Measurements from ENCODE around the gene SSR4. TPM values are rescaled to one million over a fixed set of nuclear protein-coding genes. Genes with fewer than 3 reads are reported as not detected.

Gene SSR4
- total RNA-seq, result 168 and 219 TPM in 2 replicates

DNA sequence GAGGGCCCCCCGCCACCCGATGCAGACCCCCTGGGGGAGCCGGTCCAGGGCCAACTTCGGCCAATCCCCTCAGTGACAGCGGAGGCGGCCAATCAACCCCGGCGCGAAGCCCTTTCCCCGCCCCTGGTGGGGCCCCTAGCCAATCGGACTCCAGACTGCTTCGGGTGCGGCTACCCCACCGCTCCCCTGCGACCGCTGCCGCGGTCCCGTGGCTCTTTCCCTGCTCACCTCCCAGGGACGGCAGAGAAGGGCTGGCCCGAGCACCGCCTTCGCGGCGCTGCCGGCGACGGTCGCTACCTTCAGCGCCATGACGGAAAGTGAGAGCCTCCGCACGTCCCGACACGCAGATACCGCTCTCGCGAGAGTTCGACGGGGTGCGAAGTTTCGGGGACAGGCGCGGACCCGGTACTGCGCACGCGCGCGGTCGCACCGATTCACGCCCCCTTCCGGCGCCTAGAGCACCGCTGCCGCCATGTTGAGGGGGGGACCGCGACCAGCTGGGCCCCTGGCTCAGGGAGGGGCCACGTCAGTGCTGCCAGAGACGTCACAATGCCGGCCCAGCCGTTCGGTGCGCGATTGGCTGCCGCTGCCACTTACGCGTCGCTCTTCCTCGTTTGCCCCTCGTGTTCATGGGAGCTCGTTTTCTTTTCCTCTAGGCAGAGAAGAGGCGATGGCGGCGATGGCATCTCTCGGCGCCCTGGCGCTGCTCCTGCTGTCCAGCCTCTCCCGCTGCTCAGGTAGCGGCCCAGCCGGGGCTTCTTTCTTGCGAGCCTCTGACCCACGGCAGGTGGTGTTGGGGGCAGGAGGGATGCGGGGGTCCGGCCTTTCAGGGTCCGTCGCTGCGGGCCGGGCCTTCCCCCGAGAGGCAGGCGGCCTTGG lies at the start of gene SSR4, which contains the start of gene IDH3G:
Gene SSR4 (plus strand): TSS at position 651 of the 879 bp plus-strand sequence. CDS start 20 bp downstream, at position 671.
Gene IDH3G (minus strand): TSS at position 358 of the 879 bp plus-strand sequence. CDS start 49 bp downstream, at position 309.

GRCh38 chrX:153763989-153764755 lies 30.3 kb upstream of the SSR4 start, which contains the start of gene PLXNB3:
TSS of gene PLXNB3 (plus strand) at chrX:153764249. CDS start at chrX:153765536, 1,287 bp downstream.

GRCh38 chrX:153780678-153781427 lies 13.6 kb upstream of the SSR4 start, which contains the start of gene SRPK3:
TSS of gene SRPK3 (plus strand) at chrX:153781041. CDS start at chrX:153781087, 46 bp downstream.

DNA sequence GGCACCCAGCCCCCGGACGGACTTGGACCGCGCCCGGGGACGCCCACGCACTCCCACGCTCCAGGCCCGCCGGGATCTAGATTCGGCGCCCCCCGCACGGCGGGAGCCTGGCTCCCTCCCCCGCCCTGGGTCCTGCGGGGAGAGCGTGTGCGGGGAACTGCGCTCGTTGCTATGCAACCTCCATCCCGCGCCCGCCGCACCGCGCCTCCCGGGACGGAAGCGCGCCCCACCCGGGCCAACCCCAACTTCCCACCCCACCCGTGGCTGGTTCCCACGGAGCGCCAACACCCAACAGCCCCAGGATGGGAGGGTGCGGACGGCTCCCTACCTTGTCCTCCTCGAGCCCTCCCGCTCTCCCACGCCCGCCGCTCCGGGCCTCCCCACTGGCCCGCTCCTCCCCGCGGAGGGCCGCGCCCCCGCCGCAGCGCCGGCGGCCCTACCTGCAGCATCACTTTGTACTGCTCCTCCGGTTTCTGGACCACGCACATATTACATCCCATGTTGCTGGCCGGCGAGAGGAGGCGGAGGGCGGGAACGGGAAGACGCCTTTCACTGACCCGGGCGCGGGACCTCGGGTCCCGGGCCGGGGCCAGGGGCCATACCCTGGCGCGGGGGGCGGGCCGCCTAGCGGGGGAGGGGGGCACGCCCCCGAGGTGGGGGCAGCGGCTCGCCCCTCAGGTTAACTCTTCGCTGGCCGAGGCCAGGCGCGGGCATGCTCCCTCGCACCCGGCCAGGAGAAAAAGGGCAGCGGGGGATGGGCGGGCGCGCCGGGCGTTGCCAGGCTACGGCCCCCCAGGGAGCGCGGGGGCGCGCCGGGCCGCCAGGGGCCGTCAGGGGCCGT lies 35.6 kb downstream of the SSR4 start, which contains the start of gene PDZD4:
Gene PDZD4 (minus strand): TSS at position 746 of the 841 bp plus-strand sequence. CDS start 246 bp downstream, at position 500.

Other genes starting within 250 kb of the SSR4 start
- gene CCNQ, start 195.5 kb upstream of the SSR4 start, total RNA-seq, result 28.3 and 30.9 TPM in 2 replicates
- gene DUSP9, start 147.5 kb upstream of the SSR4 start, total RNA-seq, result not detected in 2 replicates
- gene PNCK, start 120.9 kb upstream of the SSR4 start, total RNA-seq, result under 0.01 and 0.06 TPM in 2 replicates
- gene SLC6A8, start 106.7 kb upstream of the SSR4 start, total RNA-seq, result 9.5 and 11.9 TPM in 2 replicates
- 171 and 208 TPM in 2 replicates for gene BCAP31, start 70.3 kb upstream of the SSR4 start, total RNA-seq
- gene ABCD1, start 69.8 kb upstream of the SSR4 start, total RNA-seq, result 13.6 and 14.7 TPM in 2 replicates
- gene PLXNB3, start 30.4 kb upstream of the SSR4 start, total RNA-seq, result 4.3 and 7.5 TPM in 2 replicates
- 0.26 and 0.56 TPM in 2 replicates for gene SRPK3, start 13.6 kb upstream of the SSR4 start, total RNA-seq
- 57.4 and 67.8 TPM in 2 replicates for gene IDH3G, start 293 bp upstream of the SSR4 start, total RNA-seq
- 0.37 and 0.53 TPM in 2 replicates for gene PDZD4, start 35.9 kb downstream of the SSR4 start, total RNA-seq
- gene L1CAM, start 91.5 kb downstream of the SSR4 start, total RNA-seq, result under 0.01 and 0.13 TPM in 2 replicates
- not detected in 2 replicates for gene AVPR2, start 110.0 kb downstream of the SSR4 start, total RNA-seq
- 1.1 and 1.2 TPM in 2 replicates for gene ARHGAP4, start 131.6 kb downstream of the SSR4 start, total RNA-seq
- gene NAA10, start 140.4 kb downstream of the SSR4 start, total RNA-seq, result 42.7 and 52.8 TPM in 2 replicates
- gene RENBP, start 150.0 kb downstream of the SSR4 start, total RNA-seq, result 18.8 and 20.8 TPM in 2 replicates
- gene HCFC1, start 177.2 kb downstream of the SSR4 start, total RNA-seq, result 11.8 and 12.7 TPM in 2 replicates
- gene TMEM187, start 178.1 kb downstream of the SSR4 start, total RNA-seq, result 6.4 and 7.3 TPM in 2 replicates
- 59.7 and 63.7 TPM in 2 replicates for gene IRAK1, start 225.2 kb downstream of the SSR4 start, total RNA-seq